Central memory CD8-positive, alpha-beta T cell (primary cell): ENCODE results near the gene IL17C.

Experiments used
- ATAC-seq: fragments of 150-1000 bp; cut with Tn5 transposase; replicated peaks from 2 replicates; pipeline ENCODE4 v1.10.0; 2022; ENCODE audit warnings: mild to moderate bottlenecking, moderate FRiP score, moderate number of reproducible peaks; ENCODE audit not compliant: poor library complexity, severe bottlenecking; ENCODE audit errors: extremely low read depth
- DNase-seq, 2 donors: peaks; one replicate each; pipeline ENCODE4 v3.0.0; 2021; ENCODE audit warnings: low spot score in 2 of 2
- H3K27ac Mint-ChIP-seq: one replicate; pipeline ENCODE4 v1.8.0; 2022; ENCODE audit warnings: low read depth, mild to moderate bottlenecking, moderate library complexity, mixed read lengths
- H3K27me3 Mint-ChIP-seq: one replicate; pipeline ENCODE4 v1.8.0; 2022; ENCODE audit warnings: mixed read lengths
- H3K36me3 Mint-ChIP-seq: one replicate; pipeline ENCODE4 v1.8.0; 2022; ENCODE audit warnings: mild to moderate bottlenecking, moderate library complexity, mixed read lengths; ENCODE audit not compliant: insufficient read depth
- H3K4me1 Mint-ChIP-seq: one replicate; pipeline ENCODE4 v1.8.0; 2022; ENCODE audit warnings: mixed read lengths
- H3K4me3 Mint-ChIP-seq: one replicate; pipeline ENCODE4 v1.8.0; 2022; ENCODE audit warnings: mild to moderate bottlenecking, moderate library complexity, mixed read lengths
- H3K9me3 Mint-ChIP-seq: one replicate; pipeline ENCODE4 v1.8.0; 2022; ENCODE audit warnings: mixed read lengths

The IL17C gene, protein sequence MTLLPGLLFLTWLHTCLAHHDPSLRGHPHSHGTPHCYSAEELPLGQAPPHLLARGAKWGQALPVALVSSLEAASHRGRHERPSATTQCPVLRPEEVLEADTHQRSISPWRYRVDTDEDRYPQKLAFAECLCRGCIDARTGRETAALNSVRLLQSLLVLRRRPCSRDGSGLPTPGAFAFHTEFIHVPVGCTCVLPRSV

GRCh38 chr16:88638323-88639230 lies at the start of gene IL17C:
Gene IL17C, plus strand, starts transcription at chr16:88638572. Its CDS starts 70 bp downstream, at chr16:88638642.
- peaks cover 38% of the 10 kb centered on the region for H3K36me3 Mint-ChIP-seq
- peaks cover 53% of the 10 kb centered on the region for H3K4me1 Mint-ChIP-seq
- H3K9me3 Mint-ChIP-seq, result no peaks in the 10 kb centered on the region
- ATAC-seq (no peak), DNase-seq (no peak)
- H3K27me3 Mint-ChIP-seq, result peaks cover 9% of the 10 kb centered on the region
- peak within 1 kb of the TSS; percentile 93 for H3K27ac Mint-ChIP-seq
- peak within 1 kb of the TSS; percentile 47 for H3K4me3 Mint-ChIP-seq

GRCh38 chr16:88588754-88589153 lies 49.6 kb upstream of the IL17C start:
- no peak for DNase-seq
- peaks cover 45% of the 10 kb centered on the region for H3K4me1 Mint-ChIP-seq
- no peaks in the 10 kb centered on the region for H3K9me3 Mint-ChIP-seq
- peak overlapping the region; percentile 80 for H3K27ac Mint-ChIP-seq
- no peaks in the 10 kb centered on the region for H3K27me3 Mint-ChIP-seq
- ATAC-seq, result peak; percentile 54
- H3K4me3 Mint-ChIP-seq, result no peak overlapping the region
- H3K36me3 Mint-ChIP-seq, result peaks cover 38% of the 10 kb centered on the region

GRCh38 chr16:88589441-88589840 lies 48.9 kb upstream of the IL17C start:
- H3K4me3 Mint-ChIP-seq, result no peak overlapping the region
- no peaks in the 10 kb centered on the region for H3K9me3 Mint-ChIP-seq
- no peaks in the 10 kb centered on the region for H3K27me3 Mint-ChIP-seq
- peaks cover 39% of the 10 kb centered on the region for H3K36me3 Mint-ChIP-seq
- no peak for ATAC-seq
- H3K27ac Mint-ChIP-seq, result peak overlapping the region; percentile 80
- DNase-seq, result no peak
- peaks cover 43% of the 10 kb centered on the region for H3K4me1 Mint-ChIP-seq

DNA sequence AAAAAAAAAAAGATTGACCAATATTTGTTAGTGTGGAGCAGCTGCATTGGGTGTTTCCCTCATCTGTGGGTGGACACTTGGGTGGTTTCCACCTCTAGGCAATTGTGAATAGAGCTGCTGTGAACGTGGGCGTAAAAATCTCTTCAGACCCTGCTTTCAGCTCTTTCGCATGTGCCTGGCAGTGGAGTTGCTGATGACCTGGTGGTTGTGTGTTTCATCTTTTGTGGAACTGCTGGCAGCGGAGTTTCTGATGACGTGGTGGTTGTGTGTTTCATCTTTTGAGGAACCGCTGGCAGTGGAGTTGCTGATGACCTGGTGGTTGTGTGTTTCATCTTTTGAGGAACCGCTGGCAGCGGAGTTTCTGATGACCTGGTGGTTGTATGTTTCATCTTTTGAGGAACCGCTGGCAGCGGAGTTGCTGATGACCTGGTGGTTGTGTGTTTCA lies 46.8 kb upstream of the IL17C start:
- Mint-ChIP-seq H3K36me3 (peaks cover 49% of the 10 kb centered on the region), H3K9me3 (no peaks in the 10 kb centered on the region), H3K4me1 (peaks cover 32% of the 10 kb centered on the region), H3K27me3 (no peaks in the 10 kb centered on the region), H3K4me3 (peak overlapping the region; percentile 25), H3K27ac (peak overlapping the region; percentile 77)
- ATAC-seq, result no peak
- no peak for DNase-seq

GRCh38 chr16:88593061-88593460 lies 45.3 kb upstream of the IL17C start:
- DNase-seq (no peak), ATAC-seq (no peak)
- Mint-ChIP-seq H3K9me3 (no peaks in the 10 kb centered on the region), H3K4me3 (no peak overlapping the region), H3K27ac (no peak overlapping the region), H3K4me1 (peaks cover 30% of the 10 kb centered on the region), H3K36me3 (peaks cover 44% of the 10 kb centered on the region), H3K27me3 (no peaks in the 10 kb centered on the region)

DNA sequence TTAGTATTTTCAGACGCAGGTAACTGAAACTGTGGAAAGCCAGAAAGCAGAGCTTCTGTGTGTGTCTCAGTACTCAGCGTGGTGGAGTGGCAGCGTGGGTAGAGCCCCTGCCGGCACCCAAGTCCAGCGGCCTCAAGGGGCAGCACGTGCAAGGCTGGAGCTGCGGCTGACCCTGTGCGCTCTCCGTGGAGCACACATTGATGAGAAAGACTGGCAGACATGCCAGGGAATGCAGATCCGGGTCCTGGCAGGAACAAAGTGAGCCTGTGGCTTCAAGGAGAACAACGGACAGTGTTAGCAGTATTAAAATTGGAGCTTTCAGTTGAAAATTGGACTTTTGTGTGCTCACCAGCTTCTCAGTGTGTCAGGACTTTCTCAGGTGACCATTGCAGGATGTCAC lies 44.9 kb upstream of the IL17C start:
- Mint-ChIP-seq H3K27ac (no peak overlapping the region), H3K4me3 (no peak overlapping the region), H3K4me1 (peaks cover 26% of the 10 kb centered on the region), H3K27me3 (no peaks in the 10 kb centered on the region), H3K9me3 (no peaks in the 10 kb centered on the region), H3K36me3 (peaks cover 40% of the 10 kb centered on the region)
- ATAC-seq (no peak), DNase-seq (no peak)

DNA sequence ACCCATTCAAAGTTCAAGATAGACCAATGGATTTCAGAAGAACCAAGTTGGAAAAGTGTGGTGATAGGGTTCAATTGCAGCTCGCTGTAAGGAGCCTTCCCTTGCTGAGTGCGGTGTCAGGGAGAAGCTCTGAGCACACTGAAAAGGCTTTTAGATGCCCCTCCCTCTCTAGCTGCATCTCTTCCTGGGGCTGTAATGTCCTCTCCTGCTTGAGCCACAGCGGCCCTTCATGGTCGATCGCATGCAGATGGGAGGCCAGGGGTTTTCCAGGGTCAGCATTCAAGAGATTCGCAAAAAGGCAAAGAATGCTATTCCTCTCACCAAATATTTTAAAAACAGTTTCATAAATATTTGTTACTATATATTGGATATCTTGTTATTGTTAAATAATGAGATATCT lies 44.5 kb upstream of the IL17C start:
- Mint-ChIP-seq H3K9me3 (no peaks in the 10 kb centered on the region), H3K27ac (no peak overlapping the region), H3K4me3 (no peak overlapping the region), H3K27me3 (no peaks in the 10 kb centered on the region), H3K36me3 (peaks cover 40% of the 10 kb centered on the region), H3K4me1 (peaks cover 24% of the 10 kb centered on the region)
- DNase-seq, result no peak
- ATAC-seq, result no peak

GRCh38 chr16:88595101-88595500 lies 43.3 kb upstream of the IL17C start:
- ATAC-seq (no peak), DNase-seq (no peak)
- no peak overlapping the region for H3K4me3 Mint-ChIP-seq
- peaks cover 14% of the 10 kb centered on the region for H3K4me1 Mint-ChIP-seq
- no peaks in the 10 kb centered on the region for H3K27me3 Mint-ChIP-seq
- no peak overlapping the region for H3K27ac Mint-ChIP-seq
- peaks cover 40% of the 10 kb centered on the region for H3K36me3 Mint-ChIP-seq
- no peaks in the 10 kb centered on the region for H3K9me3 Mint-ChIP-seq

DNA sequence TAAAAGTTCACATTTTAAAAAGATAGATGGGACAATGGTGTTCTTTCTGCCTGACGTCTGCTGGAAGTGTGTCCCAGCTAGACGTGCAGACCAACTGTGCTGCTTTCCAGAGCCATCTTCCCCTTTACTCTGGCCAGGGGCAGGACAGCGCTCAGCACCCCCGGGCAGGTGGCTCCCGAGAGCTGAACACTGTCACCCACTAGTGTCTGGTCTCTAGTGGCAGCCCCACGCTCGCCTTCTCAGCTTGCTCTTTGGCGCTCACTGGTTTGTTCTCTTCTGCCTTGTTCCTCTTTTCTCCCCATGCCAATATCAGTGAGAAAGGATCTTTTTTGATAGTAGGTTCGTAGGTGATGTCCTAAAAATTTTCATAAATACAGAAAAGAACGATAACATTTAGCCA lies 42.5 kb upstream of the IL17C start:
- Mint-ChIP-seq H3K4me1 (peaks cover 14% of the 10 kb centered on the region), H3K27me3 (no peaks in the 10 kb centered on the region), H3K9me3 (no peaks in the 10 kb centered on the region), H3K4me3 (no peak overlapping the region), H3K36me3 (peaks cover 38% of the 10 kb centered on the region), H3K27ac (no peak overlapping the region)
- DNase-seq (no peak), ATAC-seq (no peak)

DNA sequence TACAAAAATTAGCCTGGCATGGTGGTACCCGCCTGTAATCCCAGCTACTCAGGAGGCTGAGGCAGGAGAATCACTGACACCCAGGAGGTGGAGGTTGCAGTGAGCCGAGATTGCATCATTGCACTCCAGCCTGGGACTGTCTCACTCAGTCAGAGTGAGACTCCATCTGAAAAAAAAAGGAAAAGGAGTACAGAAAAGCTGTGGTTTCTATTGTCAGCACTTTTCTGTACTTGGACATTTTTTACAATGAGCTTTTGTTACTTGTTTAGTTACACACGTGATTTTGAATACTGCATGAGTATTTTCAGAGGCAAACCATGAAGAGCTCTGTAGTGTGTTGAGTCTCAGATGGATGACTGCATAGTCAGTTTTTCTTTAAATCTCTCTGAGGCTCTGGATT lies 41.9 kb upstream of the IL17C start:
- Mint-ChIP-seq H3K27me3 (no peaks in the 10 kb centered on the region), H3K4me3 (no peak overlapping the region), H3K27ac (no peak overlapping the region), H3K36me3 (peaks cover 41% of the 10 kb centered on the region), H3K9me3 (no peaks in the 10 kb centered on the region), H3K4me1 (peaks cover 13% of the 10 kb centered on the region)
- no peak for ATAC-seq
- no peak for DNase-seq

DNA sequence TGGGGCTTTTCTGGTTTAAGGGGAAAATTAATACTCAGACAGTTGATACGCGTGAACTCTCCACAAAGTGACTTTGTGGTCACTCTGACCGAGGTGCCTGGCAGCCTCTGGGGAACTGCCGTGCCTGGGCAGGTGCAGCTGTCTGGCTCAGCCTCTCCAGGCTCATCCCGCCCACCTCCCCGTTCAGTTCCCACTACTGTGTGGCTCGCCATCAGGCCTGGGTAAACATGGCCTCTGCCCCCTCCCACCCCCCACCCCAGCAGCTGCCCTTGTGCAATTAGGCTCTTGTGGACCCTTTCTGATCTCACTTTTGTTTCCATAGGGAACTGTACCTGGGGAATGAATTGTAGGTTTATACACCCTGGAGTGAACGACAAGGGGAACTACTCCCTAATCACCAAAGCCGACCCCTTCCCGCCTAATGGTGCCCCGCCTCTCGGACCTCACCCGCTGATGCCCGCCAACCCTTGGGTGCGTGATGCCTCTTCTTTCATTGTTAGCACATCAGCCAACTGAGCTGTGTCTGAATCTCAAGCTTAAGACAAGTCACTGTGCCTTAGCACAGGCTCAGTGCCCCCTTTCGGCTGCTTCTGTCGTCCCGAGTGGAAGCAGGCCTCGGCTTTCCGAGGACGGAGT lies 40.4 kb upstream of the IL17C start:
- ATAC-seq (no peak), DNase-seq (no peak)
- peaks cover 37% of the 10 kb centered on the region for H3K36me3 Mint-ChIP-seq
- H3K27me3 Mint-ChIP-seq, result no peaks in the 10 kb centered on the region
- no peak overlapping the region for H3K4me3 Mint-ChIP-seq
- H3K27ac Mint-ChIP-seq, result no peak overlapping the region
- H3K4me1 Mint-ChIP-seq, result peaks cover 8% of the 10 kb centered on the region
- no peaks in the 10 kb centered on the region for H3K9me3 Mint-ChIP-seq

DNA sequence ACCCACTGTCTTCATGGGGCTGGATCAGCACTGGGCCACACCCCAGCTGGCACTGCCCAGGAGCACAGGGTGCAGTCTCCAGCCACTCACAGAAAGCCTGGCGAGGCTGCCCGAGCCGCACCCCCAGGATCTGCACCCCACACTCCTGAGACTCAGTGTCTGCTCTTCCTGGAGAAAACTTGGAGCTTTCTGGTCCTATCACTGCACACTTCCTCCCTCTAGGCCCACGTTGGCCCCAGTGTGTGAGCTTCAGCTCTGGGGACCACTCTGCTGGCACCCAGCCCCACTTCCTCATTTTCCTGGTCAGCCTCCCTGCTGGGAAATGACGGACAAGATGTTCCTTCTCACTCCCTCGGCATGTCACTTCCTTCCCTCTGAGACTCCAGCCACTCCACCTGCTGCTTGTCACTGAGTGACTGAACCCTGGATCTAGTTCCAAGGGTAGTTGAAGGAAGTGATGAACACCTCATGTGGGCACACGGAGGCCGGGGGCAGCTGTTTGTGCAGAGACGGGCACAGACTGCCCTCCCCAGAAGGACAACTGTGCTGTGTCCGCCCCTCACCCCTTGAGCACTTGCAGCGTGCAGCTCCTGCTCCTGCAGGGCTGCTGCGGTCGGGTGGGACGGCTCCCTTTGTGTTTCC lies 39.2 kb upstream of the IL17C start:
- peaks cover 40% of the 10 kb centered on the region for H3K36me3 Mint-ChIP-seq
- no peak overlapping the region for H3K27ac Mint-ChIP-seq

More for the DNA sequence above, 39.2 kb upstream of the IL17C start:
- ATAC-seq (no peak), DNase-seq (no peak)
- no peaks in the 10 kb centered on the region for H3K9me3 Mint-ChIP-seq
- no peaks in the 10 kb centered on the region for H3K27me3 Mint-ChIP-seq
- H3K4me1 Mint-ChIP-seq, result peaks cover 5% of the 10 kb centered on the region
- H3K4me3 Mint-ChIP-seq, result no peak overlapping the region
